Hepatocyte (in vitro differentiated cells): ENCODE data around the gene ZBED1.

Experiments
- CTCF ChIP-seq: fragments of 200-600 bp; sonication (generic); IDR thresholded peaks from 2 replicates; pipeline ENCODE4 v1.5.1; 2016; ENCODE audit warnings: antibody characterized with exemption, mild to moderate bottlenecking; ENCODE audit not compliant: poor library complexity
- EZH2phosphoT487 ChIP-seq: fragments of 200-600 bp; sonication (generic); IDR thresholded peaks from one replicate; pipeline ENCODE4 v1.6.1; 2018; ENCODE audit warnings: antibody characterized with exemption, mild to moderate bottlenecking, low read depth, moderate library complexity; ENCODE audit not compliant: unreplicated experiment, severe bottlenecking

- no peak for TF ChIP-seq CTCF
- TF ChIP-seq EZH2phosphoT487, result no peak
Measured at GRCh38 chrX:2501559-2502102, 855 bp upstream of the ZBED1 start.
